Measurements from ENCODE around the gene ODAD2. TPM values are rescaled to one million over a fixed set of nuclear protein-coding genes. Genes with fewer than 3 reads are reported as not detected.

Gene ODAD2
- total and polyA plus RNA-seq, 2 experiments from 2014 or later, result 0.63 to 0.68 TPM

DNA sequence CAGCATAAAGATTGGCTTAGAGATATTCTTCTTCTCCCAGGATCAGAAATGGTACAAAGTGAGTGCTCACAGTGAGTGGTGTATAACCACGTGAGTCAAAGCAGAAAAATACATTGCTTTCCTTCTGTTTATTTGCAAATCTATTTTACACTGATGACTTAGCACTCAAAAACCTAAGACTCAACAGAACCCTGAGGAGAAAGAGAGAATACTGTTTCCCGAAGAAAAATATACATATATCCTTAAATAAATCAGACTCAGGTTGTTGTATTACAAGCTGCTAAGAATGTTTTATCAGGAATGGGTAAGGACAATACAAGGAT lies 48.7 kb downstream of the ODAD2 start:
- Histone ChIP-seq H3K4me3 (no peak overlapping the region), H3K9me3 (ENCODE audit: low read depth) (no peaks in the 10 kb centered on the region), H3K4me1 (ENCODE audit: low read depth) (no peaks in the 10 kb centered on the region), H3K36me3 (no peaks in the 10 kb centered on the region), H3K27ac (no peak overlapping the region), H3K27me3 (no peaks in the 10 kb centered on the region)
- DNase-seq (ENCODE audit: low read depth in 1 of 2, low spot score in 1 of 2), result no peak
- no peak for TF ChIP-seq CTCF (IDR thresholded peaks at IDR 0.05; ENCODE audit: low read depth, low read length)

- Histone ChIP-seq H3K27ac (no peak overlapping the region), H3K27me3 (no peaks in the 10 kb centered on the region), H3K9me3 (ENCODE audit: low read depth) (no peaks in the 10 kb centered on the region), H3K36me3 (no peaks in the 10 kb centered on the region), H3K4me1 (ENCODE audit: low read depth) (no peaks in the 10 kb centered on the region), H3K4me3 (no peak overlapping the region)
- TF ChIP-seq CTCF (IDR thresholded peaks at IDR 0.05; ENCODE audit: low read depth, low read length), result no peak
- DNase-seq (ENCODE audit: low read depth in 1 of 2, low spot score in 1 of 2), result no peak
Measured at GRCh38 chr10:27949528-27950241, 49.2 kb downstream of the ODAD2 start.

GRCh38 chr10:27948186-27948585 lies 50.7 kb downstream of the ODAD2 start:
- no peak for TF ChIP-seq CTCF (IDR thresholded peaks at IDR 0.05; ENCODE audit: low read depth, low read length)
- Histone ChIP-seq H3K27ac (no peak overlapping the region), H3K27me3 (no peaks in the 10 kb centered on the region), H3K4me1 (ENCODE audit: low read depth) (no peaks in the 10 kb centered on the region), H3K36me3 (no peaks in the 10 kb centered on the region), H3K4me3 (no peak overlapping the region), H3K9me3 (ENCODE audit: low read depth) (no peaks in the 10 kb centered on the region)
- no peak for DNase-seq (ENCODE audit: low read depth in 1 of 2, low spot score in 1 of 2)

GRCh38 chr10:27947540-27947939 lies 51.3 kb downstream of the ODAD2 start:
- H3K27ac ChIP-seq, result no peak overlapping the region
- no peaks in the 10 kb centered on the region for H3K36me3 ChIP-seq
- DNase-seq (ENCODE audit: low read depth in 1 of 2, low spot score in 1 of 2), result no peak
- H3K4me3 ChIP-seq, result no peak overlapping the region
- H3K27me3 ChIP-seq, result no peaks in the 10 kb centered on the region
- no peaks in the 10 kb centered on the region for H3K4me1 ChIP-seq (ENCODE audit: low read depth)
- H3K9me3 ChIP-seq (ENCODE audit: low read depth), result no peaks in the 10 kb centered on the region
- TF ChIP-seq CTCF (IDR thresholded peaks at IDR 0.05; ENCODE audit: low read depth, low read length), result no peak

DNA sequence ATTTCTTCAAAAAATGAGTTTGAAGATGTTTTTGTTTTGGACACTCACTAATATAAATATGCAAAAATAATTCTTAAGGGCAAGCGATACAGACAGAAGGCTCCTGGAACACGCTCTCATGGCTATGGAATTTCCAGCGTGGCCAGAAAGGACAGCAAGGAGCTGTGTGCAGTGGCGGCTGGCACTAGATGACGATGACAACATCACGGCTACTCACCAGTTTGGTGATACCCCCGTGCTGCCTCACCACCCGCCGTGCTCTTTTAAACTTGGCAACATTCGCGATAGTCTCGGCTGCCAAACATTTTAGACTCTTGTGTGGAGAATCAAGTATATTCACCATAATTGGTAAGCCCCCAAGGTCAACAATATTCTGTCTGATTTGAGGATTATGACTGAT lies 54.9 kb downstream of the ODAD2 start:
- Histone ChIP-seq H3K4me1 (ENCODE audit: low read depth) (no peaks in the 10 kb centered on the region), H3K36me3 (no peaks in the 10 kb centered on the region), H3K9me3 (ENCODE audit: low read depth) (no peaks in the 10 kb centered on the region), H3K27ac (no peak overlapping the region), H3K4me3 (no peak overlapping the region), H3K27me3 (no peaks in the 10 kb centered on the region)
- no peak for DNase-seq (ENCODE audit: low read depth in 1 of 2, low spot score in 1 of 2)
- no peak for TF ChIP-seq CTCF (IDR thresholded peaks at IDR 0.05; ENCODE audit: low read depth, low read length)

Data from cardiac muscle cell (in vitro differentiated cells and primary cell).